ENCODE results near the gene HNRNPAB.
"Not testable (repeated sequence)": the region's sequence is repeated elsewhere in the genome, so short reads cannot be mapped to it uniquely, and the experiment has no call there.

HNRNPAB gene

DNA sequence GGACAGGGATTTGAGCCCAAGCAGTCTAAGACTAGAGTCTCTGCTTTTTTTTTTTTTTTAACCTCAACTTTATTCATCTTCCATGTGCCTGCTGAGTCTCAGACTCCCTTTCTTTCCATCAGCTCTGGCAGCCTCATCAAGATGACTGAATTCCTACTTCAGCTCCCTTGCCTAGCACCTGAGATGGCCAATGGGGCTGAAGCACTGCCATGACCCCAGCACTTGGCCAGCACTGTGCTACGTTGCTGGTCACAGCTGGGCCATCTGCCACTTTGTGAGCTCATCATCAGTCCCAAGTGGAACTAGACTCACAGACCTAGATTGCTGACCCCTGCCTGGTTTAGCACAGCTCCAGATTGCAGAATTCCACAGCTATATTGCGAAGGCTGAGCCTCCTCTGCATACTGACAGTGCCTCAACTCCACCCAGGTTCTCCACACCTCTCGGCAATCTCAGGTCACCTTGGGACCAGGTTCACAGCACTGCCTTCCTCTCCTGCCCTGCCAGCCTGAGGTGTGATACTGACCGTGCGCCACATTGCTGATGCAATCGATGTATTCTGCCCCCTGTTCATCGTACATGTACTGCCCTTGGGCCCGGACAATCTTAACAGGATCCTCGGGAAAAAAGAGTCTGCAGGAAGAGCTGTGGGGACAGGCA is 26.7 kb downstream of the HNRNPAB start:
- peak; percentile 47 for DNase-seq (ENCODE audit: low read depth)

DNA sequence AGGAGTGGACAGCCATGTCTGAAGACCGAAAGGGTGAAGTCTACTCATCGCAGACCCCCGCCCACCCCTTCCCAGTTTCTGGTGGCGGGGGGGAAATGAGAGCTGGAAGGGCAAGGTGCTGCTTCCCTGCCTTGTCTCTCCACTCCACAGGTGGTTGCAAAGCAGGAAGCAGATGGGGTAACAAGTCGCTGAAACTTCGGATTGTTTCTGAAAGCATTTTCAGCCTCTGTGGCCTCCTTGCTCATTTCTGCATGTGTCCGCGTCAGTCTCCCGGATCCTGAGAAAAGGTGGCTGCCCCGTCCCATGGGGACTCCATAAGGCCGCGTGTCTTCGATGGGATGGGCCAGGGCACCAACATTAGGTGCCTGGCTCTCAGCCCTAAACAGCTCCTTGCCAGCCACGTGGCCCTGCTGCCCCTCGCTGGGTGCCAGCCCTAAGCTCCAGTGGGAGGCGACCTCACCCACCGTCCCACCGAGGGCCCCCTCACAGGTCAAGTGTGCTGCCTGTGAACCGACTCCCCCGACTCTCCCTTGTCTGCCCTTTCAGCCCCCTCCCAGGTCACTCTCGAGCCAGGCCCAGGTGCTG is 27.3 kb downstream of the HNRNPAB start:
- no peak for DNase-seq (ENCODE audit: low read depth)

DNA sequence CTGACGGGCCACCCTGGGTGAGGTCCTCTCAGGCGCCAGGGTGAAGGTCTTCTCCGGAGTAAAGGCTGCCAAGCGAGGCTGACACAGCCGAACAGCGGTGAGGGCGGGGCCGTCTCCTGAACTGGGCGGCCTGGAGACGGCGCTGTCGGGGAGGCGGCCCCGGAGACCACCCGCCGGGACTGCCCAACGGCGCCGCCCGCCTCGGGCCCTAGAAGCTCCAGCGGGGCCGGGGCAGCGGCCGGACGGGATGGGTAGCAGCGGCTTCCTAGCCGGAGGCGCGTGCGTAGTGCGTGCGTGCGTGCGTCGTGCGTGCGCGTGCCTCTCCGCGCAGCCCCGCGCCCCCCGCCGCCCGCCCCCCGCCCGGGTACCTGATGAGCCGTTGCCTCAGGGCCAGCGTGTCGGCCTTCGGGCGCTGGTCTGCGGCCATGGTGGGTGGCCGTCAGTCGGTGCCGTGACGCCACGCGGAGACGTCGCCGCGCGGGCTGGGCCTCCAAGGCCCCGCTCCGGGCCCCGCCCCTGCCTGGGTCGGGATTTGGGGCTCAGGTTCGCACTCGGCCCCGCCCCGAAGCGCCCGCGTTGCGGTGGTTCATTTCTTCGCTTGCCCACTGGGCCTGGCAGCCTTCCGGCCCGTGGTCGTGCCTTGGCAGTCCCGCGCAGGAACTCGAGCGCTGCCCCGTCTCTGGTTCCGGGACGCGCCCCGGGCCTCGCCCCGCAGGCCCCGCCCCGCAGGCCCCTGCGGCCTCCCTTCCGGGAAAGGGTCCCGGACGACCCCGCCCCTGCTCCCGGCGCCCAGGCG is 28.0 kb downstream of the HNRNPAB start, which contains the start of gene PHYKPL:
Gene PHYKPL, minus strand, starts transcription at position 679 of the 796 bp plus-strand sequence. Its CDS starts 252 bp downstream, at position 427.
- peak; percentile 32 for DNase-seq (ENCODE audit: low read depth)

DNA sequence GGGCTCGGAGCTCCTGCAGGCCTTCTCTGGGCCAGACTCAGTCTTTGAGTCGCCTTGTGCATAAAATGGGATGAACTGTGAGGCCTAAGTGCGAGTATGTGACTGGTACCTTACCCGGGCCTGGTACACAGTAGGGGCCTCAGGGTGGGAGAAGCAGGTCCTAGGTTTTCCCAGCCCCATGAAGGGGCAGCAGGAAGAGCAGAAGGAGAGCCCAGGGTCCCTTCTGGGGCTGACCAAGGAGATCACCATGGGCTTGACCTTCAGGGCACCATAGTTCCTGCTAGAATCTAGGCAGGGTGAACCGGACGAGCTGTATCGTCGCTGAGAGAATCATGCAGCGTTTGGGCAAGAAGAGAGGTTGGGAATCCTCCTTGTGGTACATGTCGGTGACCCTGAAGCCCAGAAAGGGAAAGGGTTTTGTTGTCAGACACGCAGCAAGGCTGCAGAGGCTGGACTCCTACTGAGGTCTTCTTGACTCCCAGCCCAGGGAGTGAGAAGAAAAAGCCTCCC is 28.6 kb downstream of the HNRNPAB start:
- no peak for DNase-seq (ENCODE audit: low read depth)

DNA sequence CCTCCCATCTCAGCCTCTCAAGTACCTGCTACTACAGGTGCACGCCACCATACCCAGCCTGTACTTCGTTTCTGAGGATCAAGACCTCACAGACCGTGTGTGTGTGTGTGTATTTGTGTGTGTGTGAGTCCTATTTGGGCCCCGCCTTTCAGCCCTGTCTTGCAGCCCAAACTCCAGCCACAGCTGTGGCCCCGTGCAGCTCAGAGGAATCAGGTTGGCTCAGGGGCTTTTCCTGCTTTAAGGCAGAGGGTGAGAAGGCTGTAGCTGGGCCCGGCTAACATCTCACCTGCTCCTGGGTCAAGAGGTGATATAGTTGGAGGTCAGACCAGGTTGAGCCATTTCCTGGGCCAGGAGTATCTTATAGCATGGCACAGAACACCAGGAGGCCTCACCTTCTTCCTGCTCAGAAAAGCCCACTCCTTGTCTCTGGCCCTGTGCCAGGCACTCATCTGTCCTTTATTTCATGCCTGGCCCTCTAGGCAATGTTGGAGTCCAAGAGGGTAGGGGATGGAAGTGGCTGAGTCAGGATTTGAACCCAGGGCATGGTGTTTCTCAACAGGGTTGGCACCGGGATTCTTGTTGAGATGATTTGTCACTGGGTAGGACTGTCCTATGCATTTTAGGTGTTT is 29.9 kb downstream of the HNRNPAB start:
- DNase-seq (ENCODE audit: low read depth) = no peak

DNA sequence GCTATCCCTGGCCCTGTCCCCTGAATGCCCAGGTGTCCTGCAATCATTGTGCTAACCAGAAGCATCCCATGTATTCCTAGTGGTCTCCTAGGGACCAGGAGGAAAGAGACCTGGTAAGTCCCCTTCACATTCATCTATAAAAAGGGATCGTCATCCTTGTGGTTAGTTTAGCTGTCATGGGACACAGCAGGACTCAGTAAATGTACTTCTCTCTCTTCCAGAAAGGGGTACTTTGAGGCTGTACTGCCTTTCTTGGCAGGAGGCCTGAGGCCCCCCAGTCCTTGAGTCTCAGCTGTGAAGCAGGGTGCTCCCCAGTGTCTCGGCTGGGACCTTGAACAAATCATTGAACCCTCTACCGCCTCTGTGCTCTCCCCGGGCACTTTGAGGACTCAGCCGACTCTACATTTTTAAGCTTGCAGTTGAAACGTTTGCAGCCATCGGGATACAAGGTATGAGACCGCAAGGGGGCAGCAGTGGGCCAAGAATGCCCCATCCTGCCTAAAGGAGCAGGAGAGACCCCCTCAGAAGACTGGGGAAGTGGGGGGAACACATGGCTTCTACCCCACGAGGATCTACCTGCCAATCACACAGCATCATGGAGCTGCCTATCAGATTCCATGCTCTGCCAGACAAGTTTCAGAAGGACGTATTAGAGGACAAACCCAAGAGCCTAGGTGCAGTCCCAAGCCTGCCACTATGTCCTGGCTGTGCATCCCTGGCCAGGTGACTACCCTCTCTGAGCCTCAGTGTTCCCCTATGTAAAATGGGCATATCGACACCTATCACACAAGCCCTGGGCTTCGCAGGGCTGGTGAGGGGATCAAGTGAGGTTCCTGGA is 30.6 kb downstream of the HNRNPAB start:
- DNase-seq (ENCODE audit: low read depth) = peak; percentile 29

DNA sequence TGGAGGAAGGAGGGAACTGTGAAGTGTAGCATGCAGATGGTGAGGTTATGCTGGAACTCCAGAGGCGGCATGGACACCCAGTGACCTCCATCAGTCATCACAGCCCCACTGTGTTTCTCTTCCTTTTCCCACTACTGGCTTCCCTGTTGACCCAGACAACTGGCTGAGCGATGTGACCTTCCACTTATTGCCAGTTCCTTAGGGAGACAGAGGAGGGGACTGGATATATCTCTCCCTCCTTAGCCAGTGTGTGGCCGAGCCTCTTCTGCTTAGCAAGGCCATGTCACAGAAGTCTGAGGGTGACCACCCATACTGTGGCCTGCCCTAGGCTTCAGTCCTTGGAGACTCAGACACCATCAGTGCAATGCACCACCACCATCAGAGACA is 31.2 kb downstream of the HNRNPAB start:
- no peak for DNase-seq (ENCODE audit: low read depth)

DNA sequence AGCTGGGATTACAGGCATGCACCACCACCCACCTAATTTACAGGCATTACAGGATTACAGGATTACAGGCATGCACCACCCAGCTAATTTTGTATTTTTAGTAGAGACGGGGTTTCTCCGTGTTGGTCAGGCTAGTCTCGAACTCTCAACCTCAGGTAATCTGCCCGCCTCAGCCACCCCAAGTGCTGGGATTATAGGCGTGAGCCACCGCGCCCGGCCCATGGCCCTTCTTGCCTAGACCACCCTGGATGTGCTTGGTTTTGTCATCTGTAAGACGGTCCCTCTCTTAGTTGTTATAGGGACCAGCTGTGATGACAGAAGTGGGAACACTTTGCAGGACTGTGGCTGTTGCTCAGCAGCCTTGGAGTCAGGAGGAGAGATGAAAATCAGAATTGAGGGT is 31.8 kb downstream of the HNRNPAB start:
- DNase-seq (ENCODE audit: low read depth) = no peak

DNA sequence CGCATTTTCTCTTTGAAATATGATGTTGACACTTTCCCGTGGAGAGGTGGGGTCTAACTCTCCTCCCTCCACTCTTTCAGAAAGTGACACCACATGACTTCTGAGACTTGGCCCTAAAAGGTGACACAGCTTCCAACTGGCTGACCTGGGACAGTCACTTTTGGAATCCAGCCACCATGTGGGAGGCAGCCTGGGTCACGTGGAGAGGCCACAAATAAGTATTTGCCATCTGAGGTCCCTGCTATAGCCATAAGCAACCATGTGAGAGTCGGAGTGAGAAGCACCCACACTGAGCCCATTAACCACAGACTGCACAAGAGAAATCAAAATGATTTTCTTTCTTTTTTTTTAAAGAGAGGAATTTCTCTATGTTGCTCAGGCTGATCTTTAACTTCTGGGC is 32.3 kb downstream of the HNRNPAB start:
- no peak for DNase-seq (ENCODE audit: low read depth)

DNA sequence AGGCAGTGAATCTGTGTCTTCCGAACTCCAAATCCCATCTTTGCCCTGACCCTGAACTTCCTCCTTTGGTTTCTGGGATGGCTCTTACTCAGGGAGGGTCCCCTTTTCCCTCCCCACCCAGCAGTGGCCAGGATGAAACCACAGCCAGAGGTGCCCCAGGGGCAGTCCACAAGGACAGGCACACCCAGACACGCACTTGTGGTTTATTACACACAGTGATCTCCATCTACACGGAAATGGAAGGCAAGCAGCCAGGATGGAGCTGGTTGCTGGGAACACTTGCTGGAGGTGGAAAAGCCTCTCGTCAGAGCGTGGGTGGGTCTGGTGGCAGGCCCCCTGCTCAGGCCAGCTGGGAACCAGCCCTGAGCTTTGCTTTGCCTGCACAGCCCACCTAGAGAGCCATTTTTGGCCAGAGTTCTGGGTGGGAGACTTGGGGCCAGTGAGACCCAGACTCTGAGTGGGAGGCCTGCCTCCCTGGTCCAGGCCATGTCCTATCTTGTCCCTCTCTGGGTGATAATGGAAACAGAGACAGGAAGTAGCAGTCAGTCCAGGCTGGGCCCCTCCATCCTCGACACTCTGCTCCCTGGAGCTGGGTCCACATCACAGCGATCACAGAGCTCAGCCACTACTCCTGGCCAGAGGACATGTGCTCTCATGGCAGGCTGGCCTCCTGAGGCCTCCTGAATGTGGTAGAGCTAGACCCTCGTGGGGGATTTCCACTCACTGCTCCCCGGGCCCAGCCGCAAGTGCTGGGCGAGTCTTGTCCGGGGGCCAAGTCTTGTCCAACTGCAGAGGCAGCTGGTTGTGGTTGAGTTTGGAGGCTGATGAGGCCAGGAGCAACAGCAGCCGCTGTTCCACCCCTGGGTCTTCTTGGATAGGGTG is 33.3 kb downstream of the HNRNPAB start:
- peak; percentile 55 for DNase-seq (ENCODE audit: low read depth)

DNA sequence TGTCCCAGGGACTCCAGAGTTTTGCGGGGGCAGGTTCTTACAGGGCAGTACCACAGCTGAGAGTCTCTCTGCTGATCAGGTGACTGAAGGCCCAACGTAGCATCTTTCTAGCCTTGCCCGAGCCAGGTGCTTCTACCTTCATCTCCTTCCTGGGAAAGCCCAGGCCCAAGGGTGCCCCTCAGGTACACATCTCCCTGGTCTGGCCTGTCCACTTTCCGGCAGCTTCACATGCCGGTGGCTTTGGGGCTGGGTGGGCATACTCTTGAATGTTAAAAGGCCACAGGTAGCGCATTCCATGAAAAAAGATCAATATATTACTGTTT is 33.9 kb downstream of the HNRNPAB start:
- no peak for DNase-seq (ENCODE audit: low read depth)

DNA sequence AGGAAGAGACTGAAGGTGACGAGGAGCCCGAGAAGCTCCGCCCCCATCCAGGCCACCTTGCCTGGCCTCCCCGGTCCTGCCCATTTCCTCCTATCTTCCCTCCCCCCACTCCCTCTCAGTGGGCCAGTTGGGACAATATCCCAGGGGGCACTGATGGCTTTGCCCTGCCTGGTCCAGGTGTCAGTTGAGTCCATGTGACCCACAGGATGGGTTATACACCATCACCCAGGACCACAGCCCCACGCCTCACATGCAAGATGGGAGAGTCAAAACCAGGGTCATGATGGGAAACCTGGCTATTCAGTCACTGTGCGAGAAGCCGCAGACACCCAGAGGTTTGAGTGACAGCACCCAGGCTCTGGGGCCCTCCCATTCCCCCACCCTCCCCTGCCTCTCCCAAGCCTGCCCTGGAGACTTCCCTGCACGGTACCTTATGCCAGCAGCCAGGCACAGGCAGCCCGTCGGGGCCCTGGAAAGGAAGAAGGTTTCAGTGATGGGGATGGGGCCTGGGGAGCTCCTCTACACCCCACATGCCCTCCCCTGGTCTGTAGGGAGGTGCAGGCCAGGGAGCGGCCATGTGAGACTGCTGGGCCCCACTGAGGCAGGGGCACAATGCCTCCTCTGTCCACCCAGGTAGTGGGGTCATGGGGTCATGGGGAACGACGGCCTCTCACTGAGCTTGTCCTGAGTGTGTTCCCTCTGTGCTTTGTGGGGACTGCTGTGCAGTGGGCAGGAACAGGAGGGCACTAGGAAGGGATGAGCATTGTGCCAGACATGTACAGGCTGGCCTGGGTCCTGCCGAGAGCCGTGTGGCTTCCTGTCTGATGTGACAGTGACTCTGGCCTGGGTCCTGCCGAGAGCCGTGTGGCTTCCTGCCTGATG is 34.6 kb downstream of the HNRNPAB start:
- DNase-seq (ENCODE audit: low read depth) = no peak

DNA sequence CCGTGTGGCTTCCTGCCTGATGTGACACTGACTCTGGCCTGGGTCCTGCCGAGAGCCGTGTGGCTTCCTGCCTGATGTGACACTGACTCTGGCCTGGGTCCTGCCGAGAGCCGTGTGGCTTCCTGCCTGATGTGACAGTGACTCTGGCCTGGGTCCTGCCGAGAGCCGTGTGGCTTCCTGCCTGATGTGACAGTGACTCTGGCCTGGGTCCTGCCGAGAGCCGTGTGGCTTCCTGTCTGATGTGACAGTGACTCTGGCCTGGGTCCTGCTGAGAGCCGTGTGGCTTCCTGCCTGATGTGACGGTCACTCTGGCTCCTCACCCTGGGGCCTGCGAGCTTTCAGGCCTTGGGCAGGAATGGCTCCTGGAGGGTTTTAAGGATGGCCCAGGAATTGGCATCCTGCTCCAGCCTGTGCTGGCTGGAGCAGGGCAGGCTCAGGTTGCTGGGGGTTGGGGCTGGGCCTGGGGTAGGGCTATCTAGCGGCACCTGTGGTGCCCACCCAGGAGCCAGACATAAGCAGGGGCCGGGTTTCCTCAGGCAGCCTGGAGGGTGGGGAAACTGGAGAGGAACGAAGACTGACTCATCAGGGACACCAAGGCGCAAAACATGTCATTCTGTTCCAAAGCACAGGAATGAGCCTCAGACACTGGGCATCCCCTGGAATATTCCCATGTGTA is 35.4 kb downstream of the HNRNPAB start:
- not testable (repeated sequence) for DNase-seq (ENCODE audit: low read depth)

DNA sequence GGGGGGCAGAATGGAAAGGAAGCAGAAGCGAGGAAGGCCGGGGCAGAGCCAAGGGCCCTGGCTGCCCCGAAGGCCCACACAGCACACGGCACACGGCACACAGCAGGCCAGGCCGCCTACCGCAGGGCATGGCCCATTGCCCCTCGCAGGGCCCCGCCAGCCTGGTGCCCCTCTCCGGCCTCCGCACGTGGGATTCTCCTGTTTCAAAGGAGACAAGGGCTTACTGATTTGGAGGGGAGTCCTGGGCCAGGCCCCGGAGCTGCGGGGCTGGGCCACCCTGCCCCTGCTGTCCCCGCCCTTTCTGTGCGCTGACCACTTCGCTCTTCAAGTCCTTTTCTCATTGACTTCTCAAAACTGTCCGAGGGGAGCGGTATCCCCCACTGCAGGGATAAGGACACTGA is 36.0 kb downstream of the HNRNPAB start:
- DNase-seq (ENCODE audit: low read depth) = no peak

DNA sequence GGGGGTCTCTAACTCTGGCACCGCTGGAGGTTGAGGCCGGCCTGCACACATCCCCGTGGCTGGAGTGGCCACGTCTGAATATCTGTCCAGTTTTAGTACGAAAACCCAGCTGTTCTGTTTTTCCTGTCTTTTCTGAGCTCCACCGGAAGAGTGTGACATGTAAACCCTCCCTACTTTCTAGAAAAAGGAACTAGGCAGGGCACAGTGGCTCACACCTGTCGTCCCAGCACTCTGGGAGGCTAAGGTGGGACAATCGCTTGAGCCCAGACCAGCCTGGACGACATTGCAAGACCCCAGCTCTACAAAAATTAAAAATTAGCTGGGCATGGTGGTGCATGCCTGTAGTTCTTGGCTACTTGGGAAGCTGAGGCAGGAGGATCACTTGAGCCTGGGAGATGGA is 36.4 kb downstream of the HNRNPAB start:
- no peak for DNase-seq (ENCODE audit: low read depth)

DNA sequence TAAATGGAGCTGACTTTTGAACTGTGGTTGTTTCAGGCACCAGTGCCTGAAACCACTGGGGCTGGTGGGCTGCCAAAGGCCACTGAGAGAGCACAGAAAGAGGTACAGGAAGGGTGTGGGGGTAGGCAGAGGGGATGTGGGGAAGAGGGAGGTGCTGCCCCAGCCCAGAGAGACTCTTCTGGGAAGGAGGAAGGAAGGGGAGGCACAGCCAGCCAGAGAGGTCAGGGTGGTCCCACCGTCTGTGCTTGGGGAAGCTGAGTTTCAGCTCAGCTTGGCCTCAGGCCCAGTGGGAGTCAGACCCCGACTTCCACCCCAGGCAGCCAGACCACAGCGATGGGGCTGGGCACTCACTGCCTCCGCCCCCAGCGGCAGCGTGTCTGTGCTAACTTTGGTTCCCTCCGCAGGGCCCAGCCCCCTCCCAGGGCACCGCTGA is 36.9 kb downstream of the HNRNPAB start:
- DNase-seq (ENCODE audit: low read depth) = no peak

DNA sequence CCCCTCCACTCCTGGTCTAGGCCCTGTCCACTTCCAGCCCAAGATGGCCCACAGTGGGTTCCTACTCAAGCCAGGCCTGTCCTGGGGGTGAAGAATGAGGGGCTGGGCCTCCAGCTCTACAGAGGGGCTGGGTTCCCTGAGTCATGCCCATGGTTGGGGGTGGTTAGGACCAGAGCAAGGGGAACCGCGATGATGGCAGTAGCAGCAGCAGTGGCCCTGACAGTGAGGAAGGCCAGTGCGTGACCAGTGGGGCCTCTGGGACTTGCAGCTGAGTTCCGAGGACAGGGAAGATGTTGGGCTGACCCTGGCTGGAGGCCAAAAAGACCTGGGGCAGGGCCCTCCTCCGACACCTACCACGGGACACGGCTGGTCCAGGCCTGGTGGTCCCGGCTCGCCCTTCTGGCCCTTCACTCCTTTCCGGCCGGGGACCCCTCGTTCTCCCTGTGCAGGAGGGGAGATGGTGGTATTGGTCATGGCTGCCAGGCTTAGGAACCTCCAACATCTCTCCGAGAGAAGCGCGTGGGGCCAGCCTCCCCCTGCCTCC is 37.4 kb downstream of the HNRNPAB start:
- DNase-seq (ENCODE audit: low read depth) = no peak

DNA sequence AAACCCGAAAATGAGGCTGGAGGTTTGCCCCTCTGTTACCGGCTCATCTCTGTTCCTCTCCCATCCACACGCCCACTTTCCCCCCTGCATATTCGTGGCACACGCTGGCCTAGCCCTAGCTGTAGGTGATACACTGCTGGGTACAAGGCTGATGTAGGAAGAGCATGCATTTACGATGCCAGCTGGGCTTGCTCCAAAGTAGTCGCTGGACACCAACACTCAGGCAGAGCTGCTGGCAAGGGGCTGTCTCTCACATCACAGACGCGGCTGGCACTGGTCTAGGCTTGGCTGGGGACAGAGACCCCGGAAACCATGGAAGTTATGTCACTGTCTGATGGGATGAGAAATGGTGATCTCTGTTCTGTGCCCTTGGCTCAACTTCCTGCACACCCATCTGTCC is 38.1 kb downstream of the HNRNPAB start:
- no peak for DNase-seq (ENCODE audit: low read depth)

DNA sequence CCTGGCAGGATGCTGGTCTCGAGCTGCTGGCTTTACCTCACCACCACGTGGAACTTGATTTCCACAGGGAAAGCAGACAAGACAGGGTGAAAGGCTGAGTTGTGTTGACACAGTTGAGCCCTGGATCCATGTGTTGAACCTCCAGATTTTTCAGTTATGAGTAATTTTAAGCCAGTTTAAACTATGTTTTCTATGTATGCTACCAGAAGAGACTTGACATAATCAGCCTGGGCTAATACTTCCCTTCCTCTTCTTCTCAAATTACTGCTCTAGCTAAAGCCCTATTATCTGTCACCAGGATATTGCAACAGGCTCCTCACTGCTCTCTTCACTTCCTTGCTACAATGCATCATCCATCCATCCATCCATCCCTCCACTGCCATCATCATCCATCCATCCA is 40.2 kb downstream of the HNRNPAB start:
- DNase-seq (ENCODE audit: low read depth) = no peak
